Measurements from ENCODE around the gene TCL1A.

DNA sequence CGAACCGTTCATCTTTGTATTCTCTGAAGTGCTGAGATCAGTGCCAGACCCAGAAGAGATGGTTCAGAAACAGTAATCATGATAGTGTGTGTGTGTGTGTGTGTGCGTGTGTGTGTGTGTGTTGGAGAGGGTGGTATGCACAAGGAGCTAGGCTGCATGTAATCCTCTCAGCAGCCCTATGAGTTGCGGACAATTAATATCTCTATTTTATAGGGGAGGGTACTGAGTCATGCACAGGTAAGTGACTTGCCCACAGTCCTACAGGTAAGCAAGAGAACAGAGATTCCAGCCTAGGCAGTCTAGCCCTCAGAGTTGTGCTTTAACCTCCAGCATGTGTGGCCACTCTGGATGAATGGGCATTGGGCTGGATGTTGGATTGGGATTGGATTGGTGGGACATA is 27.9 kb upstream of the TCL1A start:
- TF ChIP-seq, protein P1, sequence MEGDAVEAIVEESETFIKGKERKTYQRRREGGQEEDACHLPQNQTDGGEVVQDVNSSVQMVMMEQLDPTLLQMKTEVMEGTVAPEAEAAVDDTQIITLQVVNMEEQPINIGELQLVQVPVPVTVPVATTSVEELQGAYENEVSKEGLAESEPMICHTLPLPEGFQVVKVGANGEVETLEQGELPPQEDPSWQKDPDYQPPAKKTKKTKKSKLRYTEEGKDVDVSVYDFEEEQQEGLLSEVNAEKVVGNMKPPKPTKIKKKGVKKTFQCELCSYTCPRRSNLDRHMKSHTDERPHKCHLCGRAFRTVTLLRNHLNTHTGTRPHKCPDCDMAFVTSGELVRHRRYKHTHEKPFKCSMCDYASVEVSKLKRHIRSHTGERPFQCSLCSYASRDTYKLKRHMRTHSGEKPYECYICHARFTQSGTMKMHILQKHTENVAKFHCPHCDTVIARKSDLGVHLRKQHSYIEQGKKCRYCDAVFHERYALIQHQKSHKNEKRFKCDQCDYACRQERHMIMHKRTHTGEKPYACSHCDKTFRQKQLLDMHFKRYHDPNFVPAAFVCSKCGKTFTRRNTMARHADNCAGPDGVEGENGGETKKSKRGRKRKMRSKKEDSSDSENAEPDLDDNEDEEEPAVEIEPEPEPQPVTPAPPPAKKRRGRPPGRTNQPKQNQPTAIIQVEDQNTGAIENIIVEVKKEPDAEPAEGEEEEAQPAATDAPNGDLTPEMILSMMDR (IDR thresholded peaks at IDR 0.05), result no peak
- no peak for TF ChIP-seq ELF4 (CRISPR knock-in tag; IDR thresholded peaks at IDR 0.05; ENCODE audit: low read depth)
- TF ChIP-seq NR2C2 (CRISPR knock-in tag; IDR thresholded peaks at IDR 0.05), result no peak
- TF ChIP-seq, protein P2, sequence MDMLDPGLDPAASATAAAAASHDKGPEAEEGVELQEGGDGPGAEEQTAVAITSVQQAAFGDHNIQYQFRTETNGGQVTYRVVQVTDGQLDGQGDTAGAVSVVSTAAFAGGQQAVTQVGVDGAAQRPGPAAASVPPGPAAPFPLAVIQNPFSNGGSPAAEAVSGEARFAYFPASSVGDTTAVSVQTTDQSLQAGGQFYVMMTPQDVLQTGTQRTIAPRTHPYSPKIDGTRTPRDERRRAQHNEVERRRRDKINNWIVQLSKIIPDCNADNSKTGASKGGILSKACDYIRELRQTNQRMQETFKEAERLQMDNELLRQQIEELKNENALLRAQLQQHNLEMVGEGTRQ (CRISPR knock-in tag; IDR thresholded peaks at IDR 0.05), result no peak

All from WTC11 (cell line).